Heart left ventricle (tissue), 13 donors: Measurements from ENCODE around the gene CLASP2.

ENCODE experiments used
- CTCF ChIP-seq, 12 donors: fragments of 200-600 bp; sonication (generic) in 4 of 12; IDR thresholded peaks; one replicate each; pipeline versions ENCODE4 v1.5.0 to v1.8.0; 2018 to 2022; ENCODE audit warnings: antibody characterized with exemption in 12 of 12, mild to moderate bottlenecking in 5 of 12
- POLR2A ChIP-seq, 2 donors: fragments of 450-650 bp; IDR thresholded peaks; one replicate each; pipeline ENCODE4 v1.6.1; 2017; ENCODE audit warnings: antibody characterized with exemption in 2 of 2, mild to moderate bottlenecking in 2 of 2, moderate library complexity in 2 of 2
- donor health status: ischemic (EF 13 %, LVEDD 7.1; RV severe dilation, severe dysfunction).
- donor health status: DM: no; HTN: yes; CAD: no.
- donor health status: DM: no; HTN: no; CAD: no.
- donor health status: ischemic (EF 25% LVEDD 6.9; RV normal size, moderate dysfunction).
- donor health status: ischemic (EF 25% LVEDD 5.7; RV mildly dilated, moderate dysfunction).
- donor health status: ischemic (EF 35%, LVEDD 5.7; RV mildly dilated, moderate dysfunction).
- donor health status: nonischemic (EF 11% LVEDD 7.7; RV severe dilation, severe dysfunction).
- donor health status: DM: yes; HTN: yes; CAD: no.
- donor health status: PGD.
- donor health status: ischemic (EF 29% LVEDD 5.4; RV normal size, mild dysfunction).
- donor health status: nonischemic (EF 23%, LVEDD 6.1; RV moderate dilation, normal function).

- TF ChIP-seq CTCF (IDR thresholded peaks at IDR 0.05) (no peak), POLR2A (IDR thresholded peaks at IDR 0.05) (no peak)
Observed at GRCh38 chr3:33582234-33582633, 135.8 kb downstream of the CLASP2 start.
